Activated T-helper 17 cell treated with anti-CD3 and anti-CD28 coated beads, Interleukin-2, amount 50 U/mL, for 72 hours (primary cell): Measurements from ENCODE around the gene PXYLP1. TPM values are rescaled to one million over a fixed set of nuclear protein-coding genes. Genes with fewer than 3 reads are reported as not detected.

Experiments
- ATAC-seq: fragments of 150-1000 bp; cut with Tn5 transposase; replicated peaks from 2 replicates; pipeline ENCODE4 v1.10.0; 2021; ENCODE audit warnings: mild to moderate bottlenecking, moderate library complexity
- H3K27ac Mint-ChIP-seq: one replicate; pipeline ENCODE4 v1.8.0; 2022; ENCODE audit warnings: mixed read lengths
- H3K27me3 Mint-ChIP-seq: one replicate; pipeline ENCODE4 v1.8.0; 2022; ENCODE audit warnings: mixed read lengths
- H3K36me3 Mint-ChIP-seq: one replicate; pipeline ENCODE4 v1.8.0; 2022; ENCODE audit warnings: low read depth, mild to moderate bottlenecking, mixed read lengths
- H3K4me1 Mint-ChIP-seq: one replicate; pipeline ENCODE4 v1.8.0; 2022; ENCODE audit warnings: mixed read lengths
- H3K4me3 Mint-ChIP-seq: one replicate; pipeline ENCODE4 v1.8.0; 2022; ENCODE audit warnings: mild to moderate bottlenecking, mixed read lengths
- H3K9me3 Mint-ChIP-seq: one replicate; pipeline ENCODE4 v1.8.0; 2022; ENCODE audit warnings: mixed read lengths
- total RNA-seq, 2 donors: library from RNA; stranded (reverse); gene quantifications; one replicate each; pipeline ENCODE4 v1.2.3, GENCODE V29; 2022

The PXYLP1 gene
- total RNA-seq, 2 donors from 2014 or later = 5.7 to 11.4 TPM

DNA sequence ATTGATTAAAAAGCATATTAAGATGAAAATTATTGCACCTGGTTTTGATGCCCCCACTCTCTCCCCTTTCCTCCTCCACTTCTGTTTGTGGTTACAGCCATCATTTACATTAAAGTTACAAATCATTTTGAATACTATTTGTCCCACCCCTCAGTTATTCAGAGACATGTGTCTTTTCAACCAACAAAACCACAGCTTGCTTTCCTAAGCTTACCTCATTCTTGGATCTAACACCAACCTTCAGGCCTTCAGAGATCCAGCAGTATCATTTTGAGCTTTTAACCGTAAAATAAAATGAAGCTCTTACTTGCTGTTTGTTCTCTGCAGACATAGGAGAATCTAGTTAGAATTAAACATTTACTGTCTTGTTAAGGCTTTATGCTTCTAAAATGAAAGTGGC lies 4.7 kb downstream of the PXYLP1 start:
- H3K4me3 Mint-ChIP-seq = no peak overlapping the region
- H3K9me3 Mint-ChIP-seq = no peaks in the 10 kb centered on the region
- ATAC-seq = no peak
- H3K36me3 Mint-ChIP-seq = peaks cover 9% of the 10 kb centered on the region
- peaks cover 22% of the 10 kb centered on the region for H3K4me1 Mint-ChIP-seq
- no peaks in the 10 kb centered on the region for H3K27me3 Mint-ChIP-seq
- peak overlapping the region; percentile 56 for H3K27ac Mint-ChIP-seq

DNA sequence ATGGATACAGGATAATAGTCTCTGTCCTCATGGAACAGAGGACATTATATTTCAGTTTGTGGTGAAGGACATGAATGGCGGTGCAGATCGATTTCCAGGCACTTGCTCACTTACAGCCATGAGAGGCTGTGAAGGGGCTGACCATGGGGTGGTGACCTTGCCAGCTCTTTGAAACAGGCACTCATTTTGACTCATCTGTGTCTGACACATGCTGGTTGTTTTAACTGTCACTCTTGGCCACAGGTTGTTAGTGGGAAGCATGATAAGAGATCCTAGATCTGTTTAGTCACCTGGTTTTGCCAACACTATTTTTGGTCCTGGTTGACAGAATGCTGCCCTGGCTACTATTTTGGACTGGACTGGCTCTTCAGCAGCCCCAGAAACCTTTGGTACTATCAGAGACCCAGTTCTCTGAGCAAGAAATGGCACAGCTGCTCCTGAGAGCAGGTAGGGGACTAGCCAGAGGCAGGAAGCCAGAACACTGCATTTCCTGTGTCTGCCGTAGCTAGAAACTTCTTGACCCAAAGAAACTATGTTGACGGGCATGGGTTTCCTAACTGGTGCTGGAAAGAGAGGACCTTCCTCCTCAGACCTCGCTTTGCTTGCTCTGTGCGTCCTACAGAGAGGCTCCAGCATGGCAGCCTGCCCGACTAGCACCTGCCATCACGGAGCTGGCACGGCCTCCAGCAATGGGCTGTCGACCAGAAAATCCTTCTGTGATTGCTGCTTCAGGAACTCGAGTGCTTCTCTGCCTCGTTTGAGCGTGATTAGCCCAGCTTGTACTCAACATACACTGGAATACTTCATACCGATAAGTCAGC lies 6.3 kb downstream of the PXYLP1 start:
- peak overlapping the region; percentile 45 for H3K4me3 Mint-ChIP-seq
- H3K9me3 Mint-ChIP-seq = no peaks in the 10 kb centered on the region
- H3K36me3 Mint-ChIP-seq = peaks cover 5% of the 10 kb centered on the region

DNA sequence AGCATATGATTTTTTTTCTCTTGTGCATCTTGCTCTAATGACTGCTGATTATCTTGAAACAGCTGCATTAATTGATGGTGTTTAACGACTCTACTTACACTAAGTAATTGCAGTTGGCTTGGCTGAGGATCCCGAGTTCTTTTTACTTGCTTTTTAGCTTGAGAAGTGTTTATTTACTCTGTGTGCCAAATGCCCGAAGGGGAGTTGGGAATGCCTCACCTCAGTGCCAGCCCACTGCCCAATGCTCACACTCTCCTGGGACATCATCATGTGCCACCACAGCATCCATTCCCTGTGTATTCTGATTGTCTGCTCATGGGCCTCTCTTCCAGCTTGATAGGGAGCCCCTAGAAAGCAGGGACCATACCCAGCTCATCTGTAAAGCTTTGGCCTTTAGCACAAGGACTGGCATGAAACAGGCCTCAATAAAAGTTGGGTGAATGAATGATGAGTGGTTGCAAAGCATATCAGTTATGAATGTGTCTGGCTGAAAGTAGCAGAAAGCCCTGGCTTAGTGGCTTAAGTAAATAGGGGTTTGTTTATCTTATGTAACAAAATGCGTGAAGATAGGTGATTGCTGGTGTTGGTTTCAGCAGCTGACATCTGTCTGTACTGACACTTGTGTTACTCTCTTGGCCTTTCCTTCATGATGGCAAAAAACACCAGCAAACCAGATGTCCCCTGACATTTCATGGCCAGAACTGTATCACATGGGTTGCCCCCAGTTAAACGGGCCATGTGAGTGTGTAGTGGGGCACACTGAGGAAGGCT lies 8.1 kb downstream of the PXYLP1 start:
- ATAC-seq = no peak
- Mint-ChIP-seq H3K9me3 (no peaks in the 10 kb centered on the region), H3K4me3 (no peak overlapping the region), H3K4me1 (peaks cover 18% of the 10 kb centered on the region), H3K27me3 (no peaks in the 10 kb centered on the region), H3K36me3 (peaks cover 5% of the 10 kb centered on the region), H3K27ac (no peak overlapping the region)

More for the DNA sequence above, 6.3 kb downstream of the PXYLP1 start:
- peak overlapping the region; percentile 61 for H3K27ac Mint-ChIP-seq
- H3K4me1 Mint-ChIP-seq = peaks cover 17% of the 10 kb centered on the region
- peak; percentile 97 for ATAC-seq
- no peaks in the 10 kb centered on the region for H3K27me3 Mint-ChIP-seq

DNA sequence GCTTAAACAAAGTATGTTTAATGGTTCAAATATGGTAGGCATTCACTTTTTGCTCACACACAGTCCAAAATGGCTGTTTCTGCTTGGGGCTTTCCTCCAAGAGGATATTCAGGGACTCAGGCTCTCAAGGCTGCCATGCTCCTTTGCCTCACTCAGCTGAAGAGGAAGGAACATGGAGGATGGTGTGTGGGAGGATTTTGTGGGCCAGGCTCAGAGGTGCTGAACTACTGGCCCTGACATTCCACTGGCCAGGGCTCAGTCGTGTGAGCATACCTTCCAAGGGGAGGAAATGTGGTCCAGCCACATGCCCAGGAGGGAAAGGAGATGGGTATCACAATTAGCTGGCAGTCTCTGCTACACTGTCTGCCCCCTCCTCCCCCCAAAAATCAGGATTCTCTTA lies 8.7 kb downstream of the PXYLP1 start:
- H3K4me3 Mint-ChIP-seq = no peak overlapping the region

DNA sequence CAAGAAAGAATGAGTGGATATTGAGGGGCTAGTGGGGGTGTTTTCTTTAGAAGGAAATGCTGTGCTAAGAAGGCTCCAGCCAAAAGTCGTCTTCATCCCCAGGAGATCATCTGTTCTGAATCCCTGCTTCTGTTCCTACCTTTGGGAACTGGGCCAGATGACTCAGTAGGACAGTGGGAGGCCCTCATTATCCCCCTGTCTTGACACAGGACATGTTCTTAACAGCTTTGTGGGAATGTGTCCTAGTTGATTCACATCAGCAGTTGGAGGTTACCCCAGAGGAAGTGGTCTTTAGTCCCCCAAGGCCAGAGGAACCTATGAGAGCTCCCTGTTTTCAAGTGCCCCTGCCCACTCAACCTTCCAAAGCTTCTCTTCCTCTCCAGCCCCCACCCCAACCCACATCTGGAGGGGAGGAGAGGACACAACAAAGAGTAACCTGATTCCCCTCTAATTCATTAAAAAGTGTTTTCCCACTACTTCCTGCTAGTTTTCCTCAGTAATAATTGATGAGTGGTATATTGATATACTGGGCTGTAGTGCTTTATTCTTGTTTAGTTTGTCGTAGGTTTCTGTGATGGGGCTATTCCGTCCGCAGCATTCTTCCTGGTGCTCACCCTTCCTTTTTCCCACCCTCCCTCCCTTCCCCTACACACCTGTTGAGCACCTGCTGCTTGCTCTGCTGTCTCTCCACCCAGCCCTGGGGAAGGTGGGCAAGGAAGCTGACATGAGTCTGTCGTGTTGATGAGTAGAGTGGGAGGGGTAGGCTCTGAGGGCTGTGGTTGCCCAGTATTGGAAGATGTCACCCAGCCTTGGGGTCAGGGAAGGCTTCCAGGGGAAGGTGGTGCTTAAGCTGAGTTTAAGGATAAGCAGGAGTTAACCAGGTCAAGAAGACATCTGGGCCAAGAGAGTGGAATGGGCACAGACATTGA lies 9.3 kb downstream of the PXYLP1 start:
- no peak overlapping the region for H3K4me3 Mint-ChIP-seq

More for the DNA sequence above, 8.7 kb downstream of the PXYLP1 start:
- H3K4me1 Mint-ChIP-seq = peaks cover 14% of the 10 kb centered on the region
- H3K36me3 Mint-ChIP-seq = peaks cover 5% of the 10 kb centered on the region
- H3K9me3 Mint-ChIP-seq = no peaks in the 10 kb centered on the region
- no peaks in the 10 kb centered on the region for H3K27me3 Mint-ChIP-seq
- no peak for ATAC-seq
- H3K27ac Mint-ChIP-seq = no peak overlapping the region

DNA sequence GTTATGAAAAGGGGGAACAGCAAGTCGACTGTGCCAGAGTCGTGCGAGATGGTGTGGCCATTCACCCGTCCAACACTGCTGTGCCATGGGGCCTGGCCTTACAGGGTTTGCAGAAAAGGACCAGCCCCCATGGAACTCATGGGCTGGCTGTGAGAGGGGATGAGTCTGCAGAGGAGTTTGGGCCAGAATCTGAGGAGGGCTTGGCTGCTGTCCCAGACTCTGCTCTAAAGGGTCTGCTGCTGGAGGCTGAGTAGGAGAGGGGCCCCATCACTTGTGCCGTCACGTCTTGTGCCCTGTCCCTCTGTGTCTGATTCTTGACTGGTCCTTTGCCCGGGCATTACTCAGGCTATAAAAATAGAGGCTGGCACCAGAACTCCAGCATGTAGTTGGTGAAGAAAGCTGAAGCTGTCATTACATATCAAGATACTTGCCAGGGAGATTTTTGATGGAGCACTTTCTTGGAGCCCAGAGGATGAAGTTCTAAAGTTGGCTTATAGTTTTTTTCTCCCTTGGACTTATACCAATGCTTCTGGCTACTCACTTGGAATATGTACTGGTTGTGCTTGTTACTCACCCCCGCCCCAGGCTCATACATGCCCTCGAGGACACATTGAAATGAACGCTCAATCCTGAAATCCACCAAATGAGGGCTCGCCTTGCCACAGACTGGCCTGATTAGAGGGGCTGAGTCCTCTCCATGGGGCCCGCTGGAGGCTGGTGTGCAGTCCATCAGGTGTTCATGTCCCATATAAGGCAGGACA lies 10.2 kb downstream of the PXYLP1 start:
- Mint-ChIP-seq H3K4me1 (peaks cover 9% of the 10 kb centered on the region), H3K36me3 (no peaks in the 10 kb centered on the region), H3K4me3 (no peak overlapping the region), H3K27ac (no peak overlapping the region), H3K9me3 (no peaks in the 10 kb centered on the region), H3K27me3 (no peaks in the 10 kb centered on the region)
- no peak for ATAC-seq

More for the DNA sequence above, 9.3 kb downstream of the PXYLP1 start:
- peaks cover 5% of the 10 kb centered on the region for H3K36me3 Mint-ChIP-seq
- H3K27me3 Mint-ChIP-seq = no peaks in the 10 kb centered on the region
- no peak overlapping the region for H3K27ac Mint-ChIP-seq
- H3K4me1 Mint-ChIP-seq = peaks cover 14% of the 10 kb centered on the region
- H3K9me3 Mint-ChIP-seq = no peaks in the 10 kb centered on the region
- no peak for ATAC-seq

DNA sequence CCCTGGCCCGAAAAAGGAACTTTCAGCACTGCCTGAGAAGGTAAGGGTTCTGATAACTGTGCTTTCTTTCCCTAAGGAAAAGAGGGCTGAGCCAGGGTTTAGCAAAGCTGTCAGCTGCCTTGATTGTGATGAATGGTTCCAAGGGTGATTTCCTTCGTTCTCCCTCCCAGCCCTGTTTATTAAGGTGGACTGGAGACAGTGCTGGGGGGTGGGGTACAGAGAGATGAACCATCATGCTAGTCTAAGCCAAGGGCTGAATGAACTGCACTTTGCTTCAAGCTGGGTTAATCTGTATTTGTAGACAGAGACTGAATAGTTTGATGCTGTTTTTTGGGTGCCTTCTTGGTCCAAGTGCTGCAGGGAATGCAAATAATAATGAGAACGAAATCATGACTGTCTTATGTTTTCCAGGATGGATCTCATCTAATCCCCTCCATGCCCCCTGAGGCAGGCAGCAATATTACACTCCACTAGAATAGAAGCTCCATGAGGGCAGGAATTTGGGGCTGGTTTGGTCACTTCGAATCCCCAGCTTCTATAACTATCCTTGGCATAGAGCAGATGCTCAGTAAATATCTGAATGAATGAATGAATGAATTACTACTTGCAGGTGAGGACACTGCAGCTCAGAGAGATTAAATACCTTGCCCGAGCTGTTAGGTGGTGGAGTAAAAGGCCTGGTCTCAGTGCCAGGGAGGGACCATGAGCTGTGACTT lies 10.9 kb downstream of the PXYLP1 start:
- no peaks in the 10 kb centered on the region for H3K9me3 Mint-ChIP-seq
- H3K4me1 Mint-ChIP-seq = peaks cover 6% of the 10 kb centered on the region
- no peak overlapping the region for H3K27ac Mint-ChIP-seq
- H3K36me3 Mint-ChIP-seq = no peaks in the 10 kb centered on the region
- ATAC-seq = no peak
- H3K27me3 Mint-ChIP-seq = no peaks in the 10 kb centered on the region
- H3K4me3 Mint-ChIP-seq = no peak overlapping the region

DNA sequence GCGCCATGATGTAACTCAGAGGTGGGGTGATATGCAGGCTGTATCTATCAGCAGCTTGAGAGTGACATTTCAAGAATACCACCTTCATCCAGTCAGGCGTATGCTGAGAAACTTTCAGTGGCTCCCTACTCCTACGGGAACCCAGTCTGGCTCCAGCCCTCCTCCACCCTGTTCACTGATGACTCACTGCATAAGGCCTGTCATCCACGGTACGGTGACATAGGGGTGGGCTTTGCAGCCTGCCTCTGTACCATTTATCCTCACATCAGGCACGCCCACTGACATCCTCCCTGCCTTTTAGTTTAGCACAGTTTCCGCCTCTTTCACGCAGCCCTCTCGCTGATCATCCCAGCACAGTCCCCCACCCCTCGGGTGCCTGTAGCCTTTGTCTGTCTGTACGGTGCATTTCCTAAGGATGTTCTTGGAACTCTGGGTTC lies 11.7 kb downstream of the PXYLP1 start:
- Mint-ChIP-seq H3K4me3 (peak overlapping the region; percentile 16), H3K9me3 (no peaks in the 10 kb centered on the region), H3K4me1 (peaks cover 3% of the 10 kb centered on the region), H3K27ac (no peak overlapping the region), H3K36me3 (no peaks in the 10 kb centered on the region), H3K27me3 (no peaks in the 10 kb centered on the region)
- ATAC-seq = peak; percentile 88

DNA sequence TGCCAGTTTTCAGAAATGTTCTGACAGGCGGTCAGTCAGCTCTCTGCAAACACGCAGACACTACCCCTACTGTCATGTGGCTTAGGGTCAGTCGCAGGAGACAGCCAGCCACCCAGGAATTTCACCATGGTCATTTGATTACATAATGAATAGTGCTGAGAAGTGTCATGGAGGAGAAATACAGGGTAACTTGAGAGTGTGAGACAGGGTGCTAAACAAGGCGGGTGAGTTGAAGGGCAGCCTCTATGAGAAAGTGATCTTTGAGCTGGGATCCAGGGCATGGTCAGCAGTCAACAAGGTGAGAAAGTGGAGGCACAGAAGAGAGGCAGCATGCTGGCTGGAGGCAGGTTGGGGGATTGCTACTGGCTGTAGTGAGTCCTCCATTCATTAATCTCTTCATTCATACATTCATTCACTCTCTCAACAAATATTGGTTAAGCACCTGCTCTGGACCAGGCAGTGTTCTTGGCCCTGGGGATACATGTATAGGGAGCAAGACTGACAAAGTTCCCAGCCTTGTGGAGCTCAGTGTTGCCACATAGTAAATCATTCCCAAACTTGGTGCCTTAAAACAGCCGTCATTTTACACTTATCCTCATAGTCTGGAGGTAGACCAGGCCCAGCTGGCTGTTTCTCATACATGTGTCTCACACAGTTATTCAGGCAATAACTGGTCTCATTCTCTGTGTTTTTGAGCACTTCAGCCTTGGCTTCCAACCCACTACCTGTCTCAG lies 14.8 kb downstream of the PXYLP1 start:
- Mint-ChIP-seq H3K9me3 (no peaks in the 10 kb centered on the region), H3K27me3 (no peaks in the 10 kb centered on the region), H3K27ac (no peak overlapping the region), H3K4me3 (no peak overlapping the region), H3K36me3 (no peaks in the 10 kb centered on the region), H3K4me1 (peaks cover 3% of the 10 kb centered on the region)
- ATAC-seq = no peak

DNA sequence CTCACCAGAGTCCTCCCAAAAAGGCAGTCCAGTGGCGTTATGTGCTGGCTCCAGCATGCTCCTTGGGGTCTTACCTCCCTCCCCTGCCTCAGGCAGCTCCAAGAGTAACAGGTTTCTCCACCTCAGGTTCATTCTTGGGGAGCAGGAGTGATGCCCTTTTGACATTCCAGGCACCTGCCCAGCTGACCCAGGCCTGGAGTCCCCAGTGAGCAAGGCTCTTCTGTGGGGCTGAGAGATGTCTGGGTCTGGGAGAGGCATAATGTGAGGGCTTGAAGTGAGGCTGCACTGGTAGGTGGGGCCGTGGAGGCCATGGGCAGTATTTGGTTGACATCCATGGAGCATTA lies 15.3 kb downstream of the PXYLP1 start:
- Mint-ChIP-seq H3K9me3 (no peaks in the 10 kb centered on the region), H3K4me3 (no peak overlapping the region), H3K27ac (no peak overlapping the region), H3K36me3 (no peaks in the 10 kb centered on the region), H3K4me1 (peaks cover 3% of the 10 kb centered on the region), H3K27me3 (no peaks in the 10 kb centered on the region)
- ATAC-seq = no peak

DNA sequence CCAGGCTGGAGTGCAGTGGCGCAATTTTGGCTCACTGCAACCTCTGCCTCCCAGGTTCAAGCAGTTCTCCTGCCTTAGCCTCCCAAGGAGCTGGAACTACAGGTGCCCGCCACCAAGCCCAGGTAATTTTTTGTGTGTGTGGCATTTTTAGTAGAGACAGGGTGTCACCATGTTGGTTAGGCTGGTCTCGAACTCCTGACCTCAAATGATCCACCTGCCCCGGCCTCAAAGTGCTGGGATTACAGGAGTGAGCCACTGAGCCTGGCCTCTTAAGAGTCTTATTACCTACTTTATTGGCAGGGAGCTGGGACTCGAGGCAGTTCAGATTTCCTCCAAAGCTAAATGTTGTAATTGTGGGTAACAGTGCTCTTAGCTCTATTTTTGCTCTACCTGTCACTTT lies 16.4 kb downstream of the PXYLP1 start:
- Mint-ChIP-seq H3K4me3 (no peak overlapping the region), H3K36me3 (no peaks in the 10 kb centered on the region), H3K27ac (no peak overlapping the region), H3K27me3 (no peaks in the 10 kb centered on the region), H3K4me1 (peaks cover 3% of the 10 kb centered on the region), H3K9me3 (no peaks in the 10 kb centered on the region)
- ATAC-seq = no peak

DNA sequence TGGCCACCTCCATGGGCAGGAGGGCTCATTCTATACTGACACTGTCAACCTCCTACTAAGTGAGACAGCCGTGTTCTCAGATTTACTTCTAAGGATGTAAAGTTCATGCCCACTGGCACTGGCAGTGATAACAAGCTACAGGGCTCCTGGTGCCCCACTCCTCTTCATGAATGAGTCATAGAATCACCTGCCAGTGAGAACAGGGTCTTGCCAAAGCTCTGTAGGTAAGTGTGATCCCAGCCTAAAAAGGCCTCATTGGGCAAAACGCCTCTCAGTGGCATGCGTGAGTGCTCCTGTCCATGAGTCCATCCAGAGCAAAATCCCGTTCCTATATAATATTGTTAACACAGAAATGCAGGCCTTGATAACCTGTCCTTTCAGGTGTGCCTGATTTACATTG lies 17.4 kb downstream of the PXYLP1 start:
- H3K27ac Mint-ChIP-seq = no peak overlapping the region
- H3K9me3 Mint-ChIP-seq = no peaks in the 10 kb centered on the region
- no peak for ATAC-seq

DNA sequence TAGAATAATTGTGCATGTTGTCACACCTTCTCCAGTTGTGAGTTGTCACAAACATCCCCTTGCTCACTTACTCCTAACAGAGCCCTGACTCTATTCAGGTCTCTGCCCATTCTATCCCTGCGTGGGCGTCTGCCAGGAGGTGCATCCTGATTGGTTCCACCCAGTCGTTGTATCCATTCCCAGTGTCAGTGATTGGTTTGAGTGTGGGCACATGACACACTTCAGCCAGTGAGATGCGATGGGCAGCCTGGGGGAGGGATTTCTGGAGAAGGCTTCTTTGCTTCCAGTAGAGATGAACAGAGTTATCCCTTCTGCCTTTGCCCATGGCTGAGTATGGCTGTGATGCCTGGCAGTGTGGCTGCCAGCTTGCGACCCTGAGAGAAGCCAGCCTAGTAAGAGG lies 18.7 kb downstream of the PXYLP1 start:
- Mint-ChIP-seq H3K36me3 (no peaks in the 10 kb centered on the region), H3K9me3 (no peaks in the 10 kb centered on the region), H3K4me1 (no peaks in the 10 kb centered on the region), H3K4me3 (no peak overlapping the region), H3K27me3 (no peaks in the 10 kb centered on the region), H3K27ac (no peak overlapping the region)
- no peak for ATAC-seq

More for the DNA sequence above, 17.4 kb downstream of the PXYLP1 start:
- Mint-ChIP-seq H3K36me3 (no peaks in the 10 kb centered on the region), H3K4me1 (no peaks in the 10 kb centered on the region), H3K4me3 (no peak overlapping the region), H3K27me3 (no peaks in the 10 kb centered on the region)
